Activated T-helper 17 cell treated with anti-CD3 and anti-CD28 coated beads, Interleukin-2, amount 50 U/mL, for 72 hours (primary cell): ENCODE results near the gene PTPN4. TPM values are rescaled to one million over a fixed set of nuclear protein-coding genes. Genes with fewer than 3 reads are reported as not detected.
A peak's percentile ranks its signal among the peaks of the same experiment; 100 is the strongest.
"Not testable (repeated sequence)": the region's sequence is repeated elsewhere in the genome, so short reads cannot be mapped to it uniquely, and the experiment has no call there.

ENCODE experiments used
- ATAC-seq: fragments of 150-1000 bp; cut with Tn5 transposase; replicated peaks from 2 replicates; pipeline ENCODE4 v1.10.0; 2021; ENCODE audit warnings: mild to moderate bottlenecking, moderate library complexity
- H3K27ac Mint-ChIP-seq: one replicate; pipeline ENCODE4 v1.8.0; 2022; ENCODE audit warnings: mixed read lengths
- H3K27me3 Mint-ChIP-seq: one replicate; pipeline ENCODE4 v1.8.0; 2022; ENCODE audit warnings: mixed read lengths
- H3K36me3 Mint-ChIP-seq: one replicate; pipeline ENCODE4 v1.8.0; 2022; ENCODE audit warnings: low read depth, mild to moderate bottlenecking, mixed read lengths
- H3K4me1 Mint-ChIP-seq: one replicate; pipeline ENCODE4 v1.8.0; 2022; ENCODE audit warnings: mixed read lengths
- H3K4me3 Mint-ChIP-seq: one replicate; pipeline ENCODE4 v1.8.0; 2022; ENCODE audit warnings: mild to moderate bottlenecking, mixed read lengths
- H3K9me3 Mint-ChIP-seq: one replicate; pipeline ENCODE4 v1.8.0; 2022; ENCODE audit warnings: mixed read lengths
- total RNA-seq, 2 donors: library from RNA; stranded (reverse); gene quantifications; one replicate each; pipeline ENCODE4 v1.2.3, GENCODE V29; 2022

The PTPN4 gene
- total RNA-seq, 2 donors from 2014 or later = 34.9 to 49.4 TPM

DNA sequence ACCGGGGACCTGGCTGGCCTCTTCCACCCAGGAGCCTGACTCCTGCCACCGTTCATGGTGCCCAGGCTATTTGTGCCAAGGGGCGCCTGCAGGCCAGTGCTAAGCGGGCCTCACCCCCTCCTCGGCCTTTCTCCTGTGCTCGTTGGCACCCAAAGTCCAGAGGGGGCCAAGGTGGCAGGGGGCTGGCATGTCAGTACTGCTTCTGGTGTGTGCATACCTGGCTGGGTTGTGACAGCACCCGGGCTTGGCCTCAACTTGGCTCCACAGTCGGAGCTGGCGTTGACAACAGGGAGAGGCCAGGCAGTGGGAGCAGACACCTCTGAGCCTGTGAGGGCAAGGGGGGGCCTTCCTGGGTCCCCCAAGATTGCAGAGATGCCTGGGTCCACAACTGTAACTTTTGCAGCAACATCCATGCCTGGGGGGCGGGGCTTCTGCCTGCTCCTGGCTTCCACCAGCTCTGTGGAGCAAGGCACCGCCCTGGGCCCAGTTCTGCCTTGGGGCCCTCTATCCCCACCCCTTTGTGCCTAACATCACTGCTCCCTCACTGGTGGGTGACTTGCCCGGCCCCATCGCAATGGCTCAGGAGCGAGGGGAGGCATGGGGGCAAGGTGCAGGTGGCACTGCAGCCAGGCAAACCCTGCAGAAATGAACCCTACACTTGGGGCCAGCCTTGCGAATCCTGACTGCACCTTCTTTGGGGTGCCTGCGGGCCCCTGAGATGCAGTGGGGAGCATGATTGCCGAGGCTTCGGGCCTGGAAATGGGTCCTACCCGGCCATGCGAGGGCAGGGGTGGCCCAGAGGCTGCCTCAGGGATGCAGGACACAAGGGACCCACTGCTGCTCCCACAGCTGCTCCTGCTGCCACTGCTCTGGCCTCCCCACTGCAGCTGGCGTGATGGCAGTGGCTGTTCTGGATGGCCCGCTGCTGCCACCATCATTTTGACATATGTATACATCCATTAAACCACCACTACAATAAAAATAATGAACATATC is 35.9 kb downstream of the PTPN4 start:
- Mint-ChIP-seq H3K9me3 (peaks cover 7% of the 10 kb centered on the region), H3K36me3 (peaks cover 29% of the 10 kb centered on the region), H3K27me3 (no peaks in the 10 kb centered on the region), H3K4me3 (no peak overlapping the region), H3K27ac (no peak overlapping the region), H3K4me1 (peaks cover 6% of the 10 kb centered on the region)
- ATAC-seq = no peak

GRCh38 chr2:119800376-119800902 is 40.7 kb downstream of the PTPN4 start:
- peaks cover 25% of the 10 kb centered on the region for H3K4me1 Mint-ChIP-seq
- ATAC-seq = peak; percentile 56
- peaks cover 7% of the 10 kb centered on the region for H3K9me3 Mint-ChIP-seq
- no peaks in the 10 kb centered on the region for H3K36me3 Mint-ChIP-seq
- no peak overlapping the region for H3K4me3 Mint-ChIP-seq
- H3K27me3 Mint-ChIP-seq = no peaks in the 10 kb centered on the region
- H3K27ac Mint-ChIP-seq = no peak overlapping the region

- no peak overlapping the region for H3K27ac Mint-ChIP-seq
- H3K4me3 Mint-ChIP-seq = no peak overlapping the region
- H3K9me3 Mint-ChIP-seq = peaks cover 7% of the 10 kb centered on the region
- ATAC-seq = no peak
- H3K36me3 Mint-ChIP-seq = no peaks in the 10 kb centered on the region
- H3K27me3 Mint-ChIP-seq = no peaks in the 10 kb centered on the region
- peaks cover 25% of the 10 kb centered on the region for H3K4me1 Mint-ChIP-seq
Observed at GRCh38 chr2:119801040-119801439, 41.3 kb downstream of the PTPN4 start.

DNA sequence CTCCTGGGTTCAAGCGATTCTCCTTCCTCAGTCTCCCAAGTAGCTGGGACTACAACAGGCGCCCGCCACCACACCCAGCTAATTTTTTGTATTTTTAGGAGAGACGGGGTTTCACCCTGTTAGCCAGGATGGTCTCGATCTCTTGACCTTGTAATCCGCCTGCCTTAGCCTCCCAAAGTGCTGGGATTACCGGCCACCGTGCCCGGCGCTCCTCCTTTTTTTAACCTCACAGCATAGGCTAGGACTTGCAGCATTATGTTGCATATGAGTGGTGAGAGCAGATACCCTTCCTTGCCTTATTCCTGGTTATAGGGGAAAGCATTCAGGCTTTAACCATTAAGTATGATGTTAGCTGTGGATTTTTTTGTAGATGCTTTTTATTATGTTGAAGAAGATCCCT is 42.3 kb downstream of the PTPN4 start:
- not testable (repeated sequence) for H3K4me3 Mint-ChIP-seq, ATAC-seq, H3K27me3 Mint-ChIP-seq, H3K36me3 Mint-ChIP-seq, H3K27ac Mint-ChIP-seq, H3K9me3 Mint-ChIP-seq
- peaks cover 25% of the 10 kb centered on the region for H3K4me1 Mint-ChIP-seq

DNA sequence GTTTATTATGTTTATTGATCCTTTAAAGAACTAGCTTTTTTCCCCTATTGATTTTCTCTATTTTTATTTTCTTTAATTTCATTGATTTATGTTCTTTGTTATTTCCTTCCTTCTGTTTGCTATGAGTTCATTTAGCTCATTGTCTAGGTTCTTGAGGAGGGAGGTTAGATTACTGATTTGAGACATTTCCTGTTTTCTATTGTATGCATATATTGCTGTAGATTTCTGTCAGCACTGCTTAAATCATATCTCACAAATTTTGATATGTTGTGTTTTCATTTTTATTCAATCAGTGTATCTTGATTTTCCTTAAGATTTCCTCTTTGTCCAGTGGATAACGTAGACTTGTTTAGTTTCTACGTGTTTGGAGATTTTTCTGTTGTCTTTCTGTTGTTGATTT is 43.4 kb downstream of the PTPN4 start:
- peaks cover 25% of the 10 kb centered on the region for H3K4me1 Mint-ChIP-seq
- ATAC-seq = peak; percentile 74
- no peaks in the 10 kb centered on the region for H3K27me3 Mint-ChIP-seq
- peaks cover 7% of the 10 kb centered on the region for H3K9me3 Mint-ChIP-seq
- H3K36me3 Mint-ChIP-seq = no peaks in the 10 kb centered on the region
- no peak overlapping the region for H3K4me3 Mint-ChIP-seq
- H3K27ac Mint-ChIP-seq = peak overlapping the region; percentile 20

DNA sequence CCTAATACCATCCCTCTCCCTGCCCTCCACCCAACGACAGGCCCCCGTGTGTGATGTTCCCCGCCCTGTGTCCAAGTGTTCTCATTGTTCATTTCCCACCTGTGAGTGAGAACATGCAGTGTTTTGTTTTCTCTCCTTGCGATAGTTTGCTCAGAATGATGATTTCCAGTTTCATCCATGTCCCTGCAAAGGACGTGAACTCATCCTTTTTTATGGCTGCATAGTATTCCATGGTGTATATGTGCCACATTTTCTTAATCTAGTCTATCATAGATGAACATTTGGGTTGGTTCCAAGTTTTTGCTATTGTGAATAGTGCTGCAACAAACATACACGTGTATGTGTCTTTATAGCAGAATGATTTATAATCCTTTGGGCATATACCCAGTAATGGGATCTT is 44.7 kb downstream of the PTPN4 start:
- peaks cover 25% of the 10 kb centered on the region for H3K4me1 Mint-ChIP-seq
- not testable (repeated sequence) for H3K9me3 Mint-ChIP-seq, ATAC-seq, H3K36me3 Mint-ChIP-seq, H3K4me3 Mint-ChIP-seq, H3K27me3 Mint-ChIP-seq
- H3K27ac Mint-ChIP-seq = peak overlapping the region; percentile 23

DNA sequence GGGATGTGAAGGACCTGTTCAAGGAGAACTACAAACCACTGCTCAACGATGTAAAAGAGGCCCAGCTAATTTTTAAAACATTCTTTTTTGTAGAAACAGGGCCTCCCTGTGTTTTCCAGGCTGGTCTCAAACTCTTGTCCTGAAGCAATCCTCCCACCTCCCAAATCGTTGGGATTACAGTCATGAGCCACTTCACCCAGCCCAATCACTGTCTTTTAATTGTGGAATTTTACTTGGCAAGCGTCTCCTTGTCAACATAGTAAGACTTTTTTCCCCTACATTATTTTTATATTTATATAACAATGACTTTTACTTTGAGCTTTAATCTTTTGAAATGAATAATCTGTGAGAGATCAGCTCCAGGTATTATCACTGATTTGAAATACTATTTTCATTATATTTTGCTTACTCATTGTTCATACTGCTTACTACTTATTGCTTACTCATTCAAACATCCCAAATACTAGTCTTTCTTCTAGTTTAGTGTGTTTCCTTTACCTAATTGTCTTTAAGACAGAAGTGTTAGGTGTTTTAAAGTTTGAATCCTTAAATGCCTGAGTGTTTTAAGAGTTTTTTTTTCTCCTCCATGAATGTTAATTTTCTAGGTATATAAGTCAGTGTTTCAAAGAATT is 48.9 kb downstream of the PTPN4 start:
- ATAC-seq = no peak
- Mint-ChIP-seq H3K4me1 (peaks cover 12% of the 10 kb centered on the region), H3K36me3 (peaks cover 34% of the 10 kb centered on the region), H3K9me3 (peaks cover 7% of the 10 kb centered on the region), H3K27ac (no peak overlapping the region), H3K4me3 (no peak overlapping the region), H3K27me3 (no peaks in the 10 kb centered on the region)

GRCh38 chr2:119809339-119810048 is 49.8 kb downstream of the PTPN4 start:
- Mint-ChIP-seq H3K4me1 (peaks cover 5% of the 10 kb centered on the region), H3K9me3 (peaks cover under 1% of the 10 kb centered on the region), H3K4me3 (no peak overlapping the region), H3K36me3 (peaks cover 42% of the 10 kb centered on the region), H3K27ac (peak overlapping the region; percentile 26), H3K27me3 (no peaks in the 10 kb centered on the region)
- no peak for ATAC-seq

GRCh38 chr2:119810049-119810630 is 50.4 kb downstream of the PTPN4 start:
- no peaks in the 10 kb centered on the region for H3K27me3 Mint-ChIP-seq
- peaks cover 2% of the 10 kb centered on the region for H3K4me1 Mint-ChIP-seq
- ATAC-seq = no peak
- peak overlapping the region; percentile 26 for H3K27ac Mint-ChIP-seq
- H3K9me3 Mint-ChIP-seq = no peaks in the 10 kb centered on the region
- H3K4me3 Mint-ChIP-seq = no peak overlapping the region
- H3K36me3 Mint-ChIP-seq = peaks cover 42% of the 10 kb centered on the region

GRCh38 chr2:119814216-119814615 is 54.5 kb downstream of the PTPN4 start:
- no peak for ATAC-seq
- Mint-ChIP-seq H3K9me3 (peaks cover 8% of the 10 kb centered on the region), H3K4me1 (no peaks in the 10 kb centered on the region), H3K27me3 (no peaks in the 10 kb centered on the region), H3K27ac (no peak overlapping the region), H3K36me3 (peaks cover 68% of the 10 kb centered on the region), H3K4me3 (no peak overlapping the region)

GRCh38 chr2:119818792-119819191 is 59.1 kb downstream of the PTPN4 start:
- no peak for ATAC-seq
- Mint-ChIP-seq H3K36me3 (peaks cover 33% of the 10 kb centered on the region), H3K4me1 (peaks cover 22% of the 10 kb centered on the region), H3K27me3 (no peaks in the 10 kb centered on the region), H3K9me3 (peaks cover 8% of the 10 kb centered on the region), H3K4me3 (no peak overlapping the region), H3K27ac (no peak overlapping the region)

GRCh38 chr2:119819846-119820245 is 60.1 kb downstream of the PTPN4 start:
- peak overlapping the region; percentile 8 for H3K27ac Mint-ChIP-seq
- H3K27me3 Mint-ChIP-seq = no peaks in the 10 kb centered on the region
- ATAC-seq = no peak
- no peak overlapping the region for H3K4me3 Mint-ChIP-seq
- peaks cover 22% of the 10 kb centered on the region for H3K4me1 Mint-ChIP-seq
- H3K36me3 Mint-ChIP-seq = peaks cover 26% of the 10 kb centered on the region
- peaks cover 8% of the 10 kb centered on the region for H3K9me3 Mint-ChIP-seq

DNA sequence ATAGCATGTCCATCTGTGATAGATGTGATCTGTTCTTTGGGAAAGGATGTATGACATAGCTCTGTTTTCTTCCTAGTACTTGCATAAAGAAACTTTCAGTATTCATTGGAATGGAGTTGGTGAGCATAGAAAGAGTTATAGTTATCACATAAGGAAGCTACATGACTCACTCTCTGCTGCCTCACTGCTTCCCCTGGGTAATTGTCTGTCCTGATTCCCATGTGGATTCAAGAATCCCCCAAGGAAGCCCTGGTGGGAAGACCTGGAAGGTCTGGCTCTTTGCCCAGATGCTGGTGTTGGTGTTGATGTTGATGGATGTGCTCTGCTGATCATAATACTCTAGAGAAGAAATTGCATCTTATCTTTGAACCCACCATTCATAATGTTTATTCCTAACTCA is 60.6 kb downstream of the PTPN4 start:
- no peaks in the 10 kb centered on the region for H3K27me3 Mint-ChIP-seq
- peaks cover 26% of the 10 kb centered on the region for H3K36me3 Mint-ChIP-seq
- H3K4me3 Mint-ChIP-seq = no peak overlapping the region
- H3K27ac Mint-ChIP-seq = peak overlapping the region; percentile 8
- H3K9me3 Mint-ChIP-seq = peaks cover 8% of the 10 kb centered on the region
- ATAC-seq = no peak
- peaks cover 22% of the 10 kb centered on the region for H3K4me1 Mint-ChIP-seq

- Mint-ChIP-seq H3K4me3 (peak overlapping the region; percentile 29), H3K27me3 (no peaks in the 10 kb centered on the region), H3K4me1 (peaks cover 22% of the 10 kb centered on the region), H3K9me3 (peaks cover 8% of the 10 kb centered on the region), H3K36me3 (peaks cover 26% of the 10 kb centered on the region), H3K27ac (peak overlapping the region; percentile 74)
- peak; percentile 96 for ATAC-seq
Observed at GRCh38 chr2:119821266-119821665, 61.5 kb downstream of the PTPN4 start.
